ENCODE data around the gene MBD6.
"Not testable (repeated sequence)": the region's sequence is repeated elsewhere in the genome, so short reads cannot be mapped to it uniquely, and the experiment has no call there.

Gene MBD6

DNA sequence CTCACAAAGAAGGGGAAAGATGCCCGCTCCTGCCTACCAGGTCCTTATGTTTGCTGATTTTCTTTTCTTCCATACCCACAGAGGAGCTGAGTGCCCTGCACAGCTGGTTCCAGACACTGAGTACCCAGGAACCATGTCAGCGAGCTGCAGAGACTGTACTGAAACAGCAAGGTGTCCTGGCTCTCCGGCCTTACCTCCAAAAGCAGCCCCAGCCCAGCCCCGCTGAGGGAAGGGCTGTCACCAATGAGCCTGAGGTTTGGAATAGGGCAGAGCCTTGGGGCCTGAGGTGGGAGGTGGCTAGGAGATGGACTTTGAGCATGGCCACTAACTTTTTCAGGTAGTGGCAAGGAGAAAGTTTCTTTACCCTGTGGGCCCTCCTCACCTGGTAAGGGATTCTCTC, 32.5 kb upstream of the MBD6 start:
- TF ChIP-seq, protein P1, sequence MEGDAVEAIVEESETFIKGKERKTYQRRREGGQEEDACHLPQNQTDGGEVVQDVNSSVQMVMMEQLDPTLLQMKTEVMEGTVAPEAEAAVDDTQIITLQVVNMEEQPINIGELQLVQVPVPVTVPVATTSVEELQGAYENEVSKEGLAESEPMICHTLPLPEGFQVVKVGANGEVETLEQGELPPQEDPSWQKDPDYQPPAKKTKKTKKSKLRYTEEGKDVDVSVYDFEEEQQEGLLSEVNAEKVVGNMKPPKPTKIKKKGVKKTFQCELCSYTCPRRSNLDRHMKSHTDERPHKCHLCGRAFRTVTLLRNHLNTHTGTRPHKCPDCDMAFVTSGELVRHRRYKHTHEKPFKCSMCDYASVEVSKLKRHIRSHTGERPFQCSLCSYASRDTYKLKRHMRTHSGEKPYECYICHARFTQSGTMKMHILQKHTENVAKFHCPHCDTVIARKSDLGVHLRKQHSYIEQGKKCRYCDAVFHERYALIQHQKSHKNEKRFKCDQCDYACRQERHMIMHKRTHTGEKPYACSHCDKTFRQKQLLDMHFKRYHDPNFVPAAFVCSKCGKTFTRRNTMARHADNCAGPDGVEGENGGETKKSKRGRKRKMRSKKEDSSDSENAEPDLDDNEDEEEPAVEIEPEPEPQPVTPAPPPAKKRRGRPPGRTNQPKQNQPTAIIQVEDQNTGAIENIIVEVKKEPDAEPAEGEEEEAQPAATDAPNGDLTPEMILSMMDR (IDR thresholded peaks at IDR 0.05; ENCODE audit: extremely low read depth, missing control alignments) = no peak
- DNase-seq (ENCODE audit: low spot score) = no peak

DNA sequence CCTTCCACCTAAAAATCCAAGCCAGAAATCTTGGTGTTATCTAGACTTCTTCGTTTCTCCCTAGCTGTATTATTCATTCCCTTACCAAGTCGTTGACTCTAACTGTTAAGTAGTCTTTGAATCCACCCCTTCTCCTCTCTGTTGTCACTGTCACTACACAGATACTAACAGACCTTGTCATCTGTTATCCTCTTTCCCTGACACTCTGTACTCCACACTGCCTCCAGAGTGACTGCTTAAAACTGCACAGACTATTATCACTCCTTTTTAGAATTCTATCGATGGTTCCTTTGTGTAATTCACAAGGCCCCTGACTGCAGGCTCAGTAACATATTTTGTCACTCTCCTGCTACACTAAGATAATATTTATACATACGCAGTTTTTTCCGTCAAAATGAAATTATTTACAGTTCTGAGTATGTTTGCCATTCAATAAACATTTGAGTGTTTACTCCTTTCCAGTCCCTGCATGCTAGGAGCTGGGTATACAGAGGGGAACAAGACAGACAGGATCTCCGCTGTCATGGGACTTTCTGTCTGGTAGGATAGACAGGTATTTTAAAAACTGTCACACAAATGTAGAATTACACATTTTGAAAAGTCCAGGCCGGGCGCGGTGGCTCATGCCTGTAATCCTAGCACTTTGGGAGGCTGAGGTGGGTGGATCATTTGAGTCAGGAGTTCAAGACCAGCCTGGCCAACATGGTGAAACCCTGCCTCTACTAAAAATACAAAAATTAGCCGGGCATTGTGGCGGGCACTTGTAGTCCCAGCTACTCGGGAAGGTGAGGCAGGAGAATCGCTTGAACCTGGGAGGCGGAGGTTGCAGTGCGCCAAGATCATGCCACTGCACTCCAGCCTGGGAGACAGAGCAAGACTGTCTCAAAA, 31.0 kb upstream of the MBD6 start:
- DNase-seq (ENCODE audit: low spot score) = no peak

DNA sequence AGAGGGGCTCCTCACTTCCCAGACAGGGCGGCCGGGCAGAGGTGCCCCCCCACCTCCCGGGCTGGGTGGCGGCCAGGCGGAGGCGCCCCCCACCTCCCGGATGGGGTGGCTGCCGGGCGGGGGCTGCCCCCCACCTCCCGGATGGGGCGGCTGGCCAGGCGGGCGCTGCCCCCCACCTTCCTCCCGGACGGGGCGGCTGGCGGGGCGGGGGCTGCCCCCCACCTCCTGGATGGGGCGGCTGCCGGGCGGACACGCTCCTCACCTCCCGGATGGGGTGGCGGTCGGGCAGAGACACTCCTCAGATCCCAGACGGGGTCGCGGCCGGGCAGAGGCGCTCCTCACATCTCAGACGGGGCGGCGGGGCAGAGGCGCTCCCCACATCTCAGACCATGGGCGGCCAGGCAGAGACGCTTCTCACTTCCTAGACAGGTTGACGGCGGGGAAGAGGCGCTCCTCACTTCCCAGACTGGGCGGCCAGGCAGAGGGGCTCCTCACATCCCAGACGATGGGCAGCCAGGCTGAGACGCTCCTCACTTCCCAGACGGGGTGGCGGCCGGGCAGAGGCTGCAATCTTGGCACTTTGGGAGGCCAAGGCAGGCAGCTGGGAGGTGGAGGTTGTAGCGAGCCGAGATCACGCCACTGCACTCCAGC, 27.4 kb upstream of the MBD6 start:
- DNase-seq (ENCODE audit: low spot score) = not testable (repeated sequence)

More for the DNA sequence above, 31.0 kb upstream of the MBD6 start:
- TF ChIP-seq, protein P1 (IDR thresholded peaks at IDR 0.05; ENCODE audit: extremely low read depth, missing control alignments) = no peak

DNA sequence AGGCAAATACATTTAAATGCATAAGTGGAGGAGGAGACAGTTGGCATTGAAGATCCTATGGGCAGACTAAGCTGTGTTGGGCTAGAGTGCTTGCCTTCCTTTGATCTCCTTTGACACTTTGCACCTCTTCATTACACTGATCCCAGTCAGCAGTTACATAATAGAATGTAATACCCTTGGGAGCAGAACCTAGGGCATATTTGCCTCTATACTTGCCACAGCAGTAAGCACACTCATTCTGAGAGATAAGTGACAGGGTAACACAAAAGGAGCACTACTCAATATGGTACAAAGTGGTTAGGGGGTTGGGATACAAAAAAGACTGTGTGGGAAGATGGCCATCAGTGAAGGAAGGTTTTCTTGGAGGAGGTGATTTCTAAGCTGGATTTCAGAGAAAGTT, 25.8 kb upstream of the MBD6 start:
- TF ChIP-seq, protein P1 (IDR thresholded peaks at IDR 0.05; ENCODE audit: extremely low read depth, missing control alignments) = no peak
- no peak for DNase-seq (ENCODE audit: low spot score)

DNA sequence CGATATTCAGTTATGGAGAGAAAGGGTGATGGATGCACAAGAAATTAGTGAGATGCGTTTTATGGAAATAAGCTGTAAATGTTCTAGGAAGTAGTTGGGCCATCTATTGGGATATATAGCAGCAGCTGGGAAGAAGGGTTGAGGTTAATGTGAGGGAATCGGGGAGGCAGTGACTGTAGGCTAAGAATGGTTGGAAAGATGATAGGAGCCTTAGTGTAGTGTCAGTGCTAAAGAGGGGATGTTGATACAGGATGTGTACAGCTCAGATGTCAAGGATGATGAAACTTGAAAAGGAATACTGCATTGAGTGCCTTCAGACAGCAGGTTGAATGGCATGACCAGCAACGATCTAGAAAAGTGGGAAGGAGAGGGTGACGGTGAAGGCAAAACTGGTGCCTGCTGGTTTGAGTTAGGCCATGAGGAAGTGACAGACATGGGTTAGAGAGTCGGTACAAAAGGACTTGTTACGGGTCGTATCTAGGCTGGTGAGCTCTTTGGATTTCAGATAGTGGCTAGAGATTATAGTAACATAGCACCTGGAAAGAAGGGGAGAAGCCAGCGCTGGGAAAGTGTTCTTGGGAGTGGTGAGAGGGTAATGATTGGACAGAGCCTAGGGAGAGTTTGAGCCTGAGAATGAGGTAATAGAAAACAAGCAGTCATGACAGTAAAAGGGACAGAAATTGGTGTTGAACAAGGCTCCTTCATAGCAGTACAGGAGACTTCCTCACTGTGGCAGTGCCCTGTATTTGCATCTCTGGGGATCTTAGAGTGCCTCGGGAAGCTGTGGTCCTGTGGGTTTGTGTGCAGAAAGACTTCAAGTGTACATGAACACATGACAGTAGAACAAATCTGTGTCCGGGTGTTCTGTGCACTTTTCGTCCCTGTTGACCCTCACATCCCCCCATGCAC, 25.1 kb upstream of the MBD6 start:
- TF ChIP-seq, protein P1 (IDR thresholded peaks at IDR 0.05; ENCODE audit: extremely low read depth, missing control alignments) = no peak
- DNase-seq (ENCODE audit: low spot score) = no peak

DNA sequence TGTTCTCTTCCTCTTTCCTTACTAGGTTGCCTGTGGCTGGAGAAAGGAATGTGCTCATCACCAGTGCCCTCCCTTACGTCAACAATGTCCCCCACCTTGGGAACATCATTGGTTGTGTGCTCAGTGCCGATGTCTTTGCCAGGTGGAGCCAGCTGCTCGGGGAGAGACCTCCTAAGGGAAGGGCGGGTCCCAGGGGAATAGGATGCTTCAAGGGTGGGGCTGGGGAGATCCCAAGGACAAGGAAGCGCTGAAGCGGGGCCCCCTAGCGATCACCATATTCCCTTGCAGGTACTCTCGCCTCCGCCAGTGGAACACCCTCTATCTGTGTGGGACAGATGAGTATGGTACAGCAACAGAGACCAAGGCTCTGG, 24.5 kb upstream of the MBD6 start:
- no peak for DNase-seq (ENCODE audit: low spot score)
- TF ChIP-seq, protein P1 (IDR thresholded peaks at IDR 0.05; ENCODE audit: extremely low read depth, missing control alignments) = no peak

DNA sequence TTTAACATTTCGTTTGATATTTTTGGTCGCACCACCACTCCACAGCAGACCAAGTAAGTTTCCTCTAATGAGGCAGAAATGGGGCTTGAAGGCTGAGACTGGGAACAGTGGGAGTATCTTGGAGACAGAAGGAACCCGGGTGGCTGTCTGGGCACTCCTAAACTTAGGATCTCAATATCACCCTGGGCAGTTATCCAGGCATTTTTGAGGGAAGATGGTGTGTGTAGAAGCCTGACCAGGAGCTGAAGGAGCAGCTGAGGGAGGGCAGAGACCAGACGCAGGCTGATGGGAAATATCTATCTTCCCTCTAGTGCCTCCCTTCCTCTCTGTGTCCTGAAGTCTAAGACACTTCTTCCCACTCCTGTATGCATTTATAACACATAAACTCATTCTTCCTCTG, 24.1 kb upstream of the MBD6 start:
- DNase-seq (ENCODE audit: low spot score) = no peak
- TF ChIP-seq, protein P1 (IDR thresholded peaks at IDR 0.05; ENCODE audit: extremely low read depth, missing control alignments) = no peak

Measured in GM20000 (cell line).